Epithelial cell of proximal tubule (primary cell): ENCODE results near the gene FHOD3. TPM values are rescaled to one million over a fixed set of nuclear protein-coding genes. Genes with fewer than 3 reads are reported as not detected.

Source experiments
- DNase-seq: peaks from one replicate; pipeline ENCODE4 v3.0.0-alpha.2; 2011; ENCODE audit warnings: low read depth
- H3K4me3 ChIP-seq: 2 replicates; pipeline ENCODE4 v1.5.1; 2011; ENCODE audit warnings: low read depth, mild to moderate bottlenecking, low read length
- total RNA-seq: library from RNA; depleted of rRNA; stranded (reverse); fragments of >200 nt; gene quantifications from 2 replicates; pipeline ENCODE4 v1.2.3, GENCODE V29; 2015
- TF ChIP-seq, protein P1 (sequence below): conservative IDR thresholded peaks from 2 replicates; pipeline ENCODE4 v1.5.1; 2012; ENCODE audit warnings: low read depth, mild to moderate bottlenecking, low read length

The FHOD3 gene
- total RNA-seq, 1 donor from 2014 or later: 27.3 TPM

DNA sequence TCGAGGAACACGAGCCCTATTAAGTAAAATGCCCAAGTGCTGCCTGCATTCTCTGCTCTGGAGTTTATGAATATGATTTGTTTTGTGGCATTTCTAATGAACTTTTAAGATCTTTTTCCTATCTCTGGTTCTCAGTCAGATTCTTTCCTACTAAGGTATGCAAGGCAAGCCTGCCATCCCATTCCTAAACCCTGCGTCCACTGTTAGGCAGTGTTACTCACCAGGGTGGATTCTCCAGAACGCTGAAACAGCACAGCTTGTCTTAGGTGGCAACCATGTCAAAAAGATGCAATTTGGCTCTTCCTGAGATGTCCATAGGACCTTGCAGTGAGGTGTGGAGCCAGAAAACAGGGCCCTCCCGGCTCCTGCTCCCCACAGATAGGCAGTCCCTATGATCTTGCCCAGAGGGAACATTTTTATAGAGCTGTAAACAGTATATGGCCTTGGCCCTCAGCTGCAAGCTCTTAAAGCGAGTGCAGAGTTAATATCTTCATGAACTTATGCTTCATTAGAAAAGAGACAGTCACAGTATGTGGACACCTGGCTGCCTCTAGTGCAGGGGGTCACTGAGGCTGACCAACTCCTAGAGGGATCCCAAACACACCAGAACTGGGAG lies 446.9 kb downstream of the FHOD3 start:
- H3K4me3 ChIP-seq: no peak overlapping the region
- DNase-seq: no peak
- TF ChIP-seq, protein P1, sequence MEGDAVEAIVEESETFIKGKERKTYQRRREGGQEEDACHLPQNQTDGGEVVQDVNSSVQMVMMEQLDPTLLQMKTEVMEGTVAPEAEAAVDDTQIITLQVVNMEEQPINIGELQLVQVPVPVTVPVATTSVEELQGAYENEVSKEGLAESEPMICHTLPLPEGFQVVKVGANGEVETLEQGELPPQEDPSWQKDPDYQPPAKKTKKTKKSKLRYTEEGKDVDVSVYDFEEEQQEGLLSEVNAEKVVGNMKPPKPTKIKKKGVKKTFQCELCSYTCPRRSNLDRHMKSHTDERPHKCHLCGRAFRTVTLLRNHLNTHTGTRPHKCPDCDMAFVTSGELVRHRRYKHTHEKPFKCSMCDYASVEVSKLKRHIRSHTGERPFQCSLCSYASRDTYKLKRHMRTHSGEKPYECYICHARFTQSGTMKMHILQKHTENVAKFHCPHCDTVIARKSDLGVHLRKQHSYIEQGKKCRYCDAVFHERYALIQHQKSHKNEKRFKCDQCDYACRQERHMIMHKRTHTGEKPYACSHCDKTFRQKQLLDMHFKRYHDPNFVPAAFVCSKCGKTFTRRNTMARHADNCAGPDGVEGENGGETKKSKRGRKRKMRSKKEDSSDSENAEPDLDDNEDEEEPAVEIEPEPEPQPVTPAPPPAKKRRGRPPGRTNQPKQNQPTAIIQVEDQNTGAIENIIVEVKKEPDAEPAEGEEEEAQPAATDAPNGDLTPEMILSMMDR: no peak

DNA sequence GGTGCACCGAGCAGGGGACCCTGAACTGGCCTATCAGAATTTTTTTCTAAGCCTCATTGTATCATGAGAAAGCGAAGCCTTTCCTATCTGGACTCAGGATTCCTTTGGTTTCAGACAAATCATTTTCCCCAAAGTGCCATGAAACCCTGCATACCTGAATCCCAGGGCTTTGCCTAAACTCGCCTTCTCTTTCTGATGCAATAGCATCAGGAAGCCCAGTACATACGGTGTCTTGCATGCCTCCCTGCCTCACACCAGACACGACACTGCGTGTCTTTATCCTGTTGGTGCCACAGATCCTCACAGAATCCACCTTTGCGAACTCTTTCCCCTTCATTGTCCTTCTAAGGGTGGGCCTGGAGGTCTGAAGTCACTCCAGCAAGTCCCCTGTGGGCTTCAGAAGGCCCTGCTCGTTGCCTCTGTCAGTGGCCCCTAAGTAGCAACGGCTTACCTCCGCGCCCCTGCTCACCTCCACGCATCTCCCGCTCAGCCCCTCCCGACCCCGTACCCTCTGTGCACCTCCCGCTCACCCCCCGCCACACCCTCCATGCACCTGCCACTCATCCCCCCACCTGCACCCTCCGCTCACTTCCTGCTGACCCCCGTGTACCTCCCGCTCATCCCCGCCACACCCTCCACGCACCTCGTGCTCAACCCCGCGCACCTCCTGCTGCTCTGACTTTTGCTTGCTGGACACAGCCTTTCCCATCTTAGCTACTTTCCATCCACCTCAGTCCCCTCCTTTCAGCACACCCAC lies 447.9 kb downstream of the FHOD3 start:
- no peak for DNase-seq
- TF ChIP-seq, protein P1: no peak
- no peak overlapping the region for H3K4me3 ChIP-seq

DNA sequence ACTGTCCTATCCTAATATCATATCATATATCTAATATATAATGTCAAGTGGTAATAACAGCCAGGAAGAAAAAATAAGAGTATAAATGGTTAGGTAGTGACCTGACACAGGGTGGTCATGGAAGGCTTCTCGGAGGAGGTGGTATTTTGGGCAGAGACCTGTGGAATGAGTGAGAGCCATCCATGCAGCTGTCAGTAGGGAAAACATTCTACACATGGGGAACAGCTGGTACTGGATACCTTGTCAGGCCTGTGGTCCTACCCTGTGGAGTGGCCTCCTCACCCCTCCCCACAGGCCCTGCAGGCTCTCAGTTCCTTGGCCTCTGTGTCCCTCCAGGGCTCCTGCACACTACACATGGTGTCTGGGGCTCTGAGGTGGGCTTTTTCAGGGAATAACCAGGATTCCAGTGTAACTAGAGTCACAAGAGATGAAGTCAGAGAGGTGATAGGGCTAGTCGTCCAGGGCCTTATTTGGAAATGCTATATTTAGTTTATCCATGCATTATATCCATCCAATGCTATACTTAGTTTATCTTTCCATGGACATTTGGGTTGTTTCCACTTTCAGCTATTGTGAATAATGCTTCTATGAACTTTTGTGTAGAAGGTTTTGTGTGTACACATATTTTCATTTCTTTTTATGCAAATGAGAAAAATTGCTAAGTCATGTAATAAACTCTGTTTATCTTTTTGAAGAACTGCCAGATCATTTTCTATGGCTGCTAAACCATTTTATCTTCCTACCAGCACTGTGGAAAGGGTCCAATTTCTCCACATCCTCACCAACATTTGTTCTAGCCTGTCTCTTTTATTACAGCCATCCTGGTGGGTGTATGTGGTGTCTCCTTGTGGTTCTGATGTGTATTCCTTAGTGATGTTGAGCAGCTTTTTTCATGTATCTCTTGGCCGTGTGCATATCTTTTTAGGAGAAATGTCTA lies 455.7 kb downstream of the FHOD3 start:
- DNase-seq: no peak
- TF ChIP-seq, protein P1: no peak
- H3K4me3 ChIP-seq: no peak overlapping the region

DNA sequence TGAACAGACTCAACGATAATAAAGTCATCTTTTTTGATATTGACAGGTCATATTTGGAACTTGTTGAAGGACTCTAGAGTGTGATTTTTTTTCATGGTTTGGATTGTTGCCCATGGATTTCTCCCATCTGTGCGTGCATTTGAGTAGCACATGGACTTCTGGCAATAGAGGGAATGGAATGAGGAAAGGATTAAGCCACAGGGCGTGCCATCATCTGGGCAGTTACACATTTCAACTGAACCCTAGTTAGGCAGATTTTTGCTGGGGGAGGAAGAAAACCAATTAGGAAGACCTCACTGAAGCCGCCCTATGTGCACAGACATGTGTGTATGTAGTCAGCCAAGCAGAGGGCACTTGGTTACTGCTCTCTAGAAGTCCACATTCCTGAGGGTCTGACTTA lies 458.7 kb downstream of the FHOD3 start:
- DNase-seq: no peak
- H3K4me3 ChIP-seq: no peak overlapping the region
- TF ChIP-seq, protein P1: no peak

DNA sequence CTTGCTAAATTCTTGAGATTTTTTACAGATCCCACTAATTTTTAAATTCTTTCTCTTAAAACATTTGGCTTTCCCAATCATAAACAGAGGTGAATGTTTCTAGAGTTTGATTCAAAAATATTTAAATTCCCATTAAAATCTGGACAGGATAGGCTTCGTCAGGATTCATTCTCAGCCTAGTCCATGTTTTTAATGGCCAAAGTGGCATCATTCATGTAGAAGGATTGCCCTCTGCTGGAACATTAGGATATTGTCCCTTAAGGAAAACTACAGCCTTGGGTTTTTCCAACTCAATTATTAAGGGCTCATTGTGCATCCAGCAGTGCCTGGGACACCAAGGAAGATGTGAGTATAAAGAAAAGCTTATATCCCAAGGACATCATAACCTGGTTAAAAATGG lies 459.6 kb downstream of the FHOD3 start:
- TF ChIP-seq, protein P1: peak; percentile 80
- peak; percentile 12 for DNase-seq
- no peak overlapping the region for H3K4me3 ChIP-seq

DNA sequence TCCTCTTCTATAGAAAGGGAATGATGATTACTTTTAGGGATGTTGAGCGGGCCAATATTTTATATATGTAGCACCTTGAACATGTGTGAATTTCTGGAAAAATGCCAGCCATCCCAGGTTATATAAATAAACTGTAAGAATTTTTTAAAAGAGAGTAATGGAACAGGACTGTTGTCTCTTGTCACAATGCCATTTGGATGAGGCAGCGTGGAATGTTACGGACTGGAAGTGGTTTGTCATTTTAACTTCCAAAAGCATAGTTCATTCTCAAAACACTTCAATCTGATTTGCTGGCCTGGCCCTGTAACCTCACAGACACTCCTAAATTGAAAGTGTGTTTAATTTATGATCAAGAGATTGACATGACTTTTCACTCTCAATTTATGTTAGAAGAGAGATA lies 460.5 kb downstream of the FHOD3 start:
- no peak for DNase-seq
- no peak overlapping the region for H3K4me3 ChIP-seq
- TF ChIP-seq, protein P1: no peak
